ENCODE measurements around the gene KRT33B.

DNA sequence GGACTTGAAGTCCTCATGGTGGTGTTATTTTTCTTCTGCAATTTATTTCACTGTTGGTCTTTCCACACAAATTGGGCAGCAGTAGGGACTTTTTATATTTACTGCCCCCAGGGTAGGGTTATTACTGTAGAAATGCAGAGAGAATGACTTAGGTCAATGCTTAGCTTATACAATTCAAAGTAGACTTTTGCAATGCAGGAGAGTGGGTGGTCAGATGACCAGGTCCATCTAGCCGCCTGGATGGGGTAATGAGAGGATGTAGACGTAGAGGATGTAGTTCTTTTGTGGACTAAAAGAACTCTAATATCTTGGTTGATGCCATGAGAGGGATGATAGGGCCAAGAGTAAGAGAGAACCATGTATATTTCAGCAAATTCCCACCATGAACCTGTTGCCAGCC lies 51.4 kb downstream of the KRT33B start:
- TF ChIP-seq, protein P1, sequence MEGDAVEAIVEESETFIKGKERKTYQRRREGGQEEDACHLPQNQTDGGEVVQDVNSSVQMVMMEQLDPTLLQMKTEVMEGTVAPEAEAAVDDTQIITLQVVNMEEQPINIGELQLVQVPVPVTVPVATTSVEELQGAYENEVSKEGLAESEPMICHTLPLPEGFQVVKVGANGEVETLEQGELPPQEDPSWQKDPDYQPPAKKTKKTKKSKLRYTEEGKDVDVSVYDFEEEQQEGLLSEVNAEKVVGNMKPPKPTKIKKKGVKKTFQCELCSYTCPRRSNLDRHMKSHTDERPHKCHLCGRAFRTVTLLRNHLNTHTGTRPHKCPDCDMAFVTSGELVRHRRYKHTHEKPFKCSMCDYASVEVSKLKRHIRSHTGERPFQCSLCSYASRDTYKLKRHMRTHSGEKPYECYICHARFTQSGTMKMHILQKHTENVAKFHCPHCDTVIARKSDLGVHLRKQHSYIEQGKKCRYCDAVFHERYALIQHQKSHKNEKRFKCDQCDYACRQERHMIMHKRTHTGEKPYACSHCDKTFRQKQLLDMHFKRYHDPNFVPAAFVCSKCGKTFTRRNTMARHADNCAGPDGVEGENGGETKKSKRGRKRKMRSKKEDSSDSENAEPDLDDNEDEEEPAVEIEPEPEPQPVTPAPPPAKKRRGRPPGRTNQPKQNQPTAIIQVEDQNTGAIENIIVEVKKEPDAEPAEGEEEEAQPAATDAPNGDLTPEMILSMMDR (IDR thresholded peaks at IDR 0.05): no peak
- TF ChIP-seq POLR2A (IDR thresholded peaks at IDR 0.05): no peak

Measured in adrenal gland (tissue), 5 donors.